ENCODE results near the gene CTNND2.

DNA sequence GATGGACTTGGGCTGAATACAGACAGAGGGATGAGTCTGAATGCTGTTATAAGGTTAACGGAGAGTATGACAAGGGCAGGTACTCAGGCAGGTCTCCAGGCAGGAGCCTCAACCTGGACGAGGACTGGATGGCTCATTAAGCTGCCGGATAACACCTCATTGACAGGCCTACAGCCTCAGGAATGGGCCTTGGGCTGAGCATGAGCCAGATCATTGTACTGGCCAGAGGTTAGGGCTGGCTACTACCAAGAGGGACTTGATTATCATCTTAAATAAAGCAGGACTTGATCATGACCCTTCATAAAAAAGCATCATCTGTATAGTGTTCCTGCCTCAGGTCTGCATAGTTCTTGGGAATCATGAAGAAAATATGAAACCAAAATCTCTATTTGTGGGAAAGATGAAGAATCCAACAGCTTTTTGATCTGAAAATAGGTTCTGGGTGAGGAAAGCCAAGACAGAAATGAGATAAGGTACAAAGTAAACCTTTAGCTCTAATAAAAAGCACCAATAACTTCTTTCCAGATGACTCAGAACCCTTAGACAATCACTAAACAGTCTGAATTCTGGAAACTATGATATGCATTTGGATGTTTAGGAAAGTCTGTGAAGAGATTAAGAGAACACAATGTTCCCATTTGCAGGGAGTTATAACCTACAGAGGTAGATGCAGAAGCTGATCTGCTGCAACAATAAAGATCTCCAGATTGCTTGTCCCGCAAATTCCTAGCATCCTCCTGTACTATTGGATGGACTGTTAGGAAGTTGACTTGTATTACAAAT is 343.1 kb downstream of the CTNND2 start:
- no peak for TF ChIP-seq SUZ12 (IDR thresholded peaks at IDR 0.05; ENCODE audit: unreplicated experiment)
- TF ChIP-seq NR2C2 (IDR thresholded peaks at IDR 0.05; ENCODE audit: borderline replicate concordance, control insufficient read depth, insufficient read length, low read depth): no peak
- TF ChIP-seq POLR2A (IDR thresholded peaks at IDR 0.05; ENCODE audit: low read depth, low read length): no peak
- TF ChIP-seq, protein P1, sequence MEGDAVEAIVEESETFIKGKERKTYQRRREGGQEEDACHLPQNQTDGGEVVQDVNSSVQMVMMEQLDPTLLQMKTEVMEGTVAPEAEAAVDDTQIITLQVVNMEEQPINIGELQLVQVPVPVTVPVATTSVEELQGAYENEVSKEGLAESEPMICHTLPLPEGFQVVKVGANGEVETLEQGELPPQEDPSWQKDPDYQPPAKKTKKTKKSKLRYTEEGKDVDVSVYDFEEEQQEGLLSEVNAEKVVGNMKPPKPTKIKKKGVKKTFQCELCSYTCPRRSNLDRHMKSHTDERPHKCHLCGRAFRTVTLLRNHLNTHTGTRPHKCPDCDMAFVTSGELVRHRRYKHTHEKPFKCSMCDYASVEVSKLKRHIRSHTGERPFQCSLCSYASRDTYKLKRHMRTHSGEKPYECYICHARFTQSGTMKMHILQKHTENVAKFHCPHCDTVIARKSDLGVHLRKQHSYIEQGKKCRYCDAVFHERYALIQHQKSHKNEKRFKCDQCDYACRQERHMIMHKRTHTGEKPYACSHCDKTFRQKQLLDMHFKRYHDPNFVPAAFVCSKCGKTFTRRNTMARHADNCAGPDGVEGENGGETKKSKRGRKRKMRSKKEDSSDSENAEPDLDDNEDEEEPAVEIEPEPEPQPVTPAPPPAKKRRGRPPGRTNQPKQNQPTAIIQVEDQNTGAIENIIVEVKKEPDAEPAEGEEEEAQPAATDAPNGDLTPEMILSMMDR (IDR thresholded peaks at IDR 0.05 in 2 of 3, conservative IDR thresholded peaks at IDR 0.05 in 1 of 3; ENCODE audit: control insufficient read depth in 2 of 3, extremely low read depth in 1 of 3, insufficient read depth in 1 of 3, low read depth in 3 of 3, low read length in 3 of 3): no peak
- no peak for TF ChIP-seq ZZZ3 (IDR thresholded peaks at IDR 0.05; ENCODE audit: control insufficient read depth, insufficient read length, low read depth)
- TF ChIP-seq PAX8 (IDR thresholded peaks at IDR 0.05): no peak
- no peak for TF ChIP-seq ZSCAN29 (IDR thresholded peaks at IDR 0.05)
- TF ChIP-seq RAD21 (IDR thresholded peaks at IDR 0.05; ENCODE audit: insufficient read depth, low read depth, low read length): no peak
- no peak for TF ChIP-seq SPI1 (IDR thresholded peaks at IDR 0.05; ENCODE audit: borderline replicate concordance, insufficient read depth, low read depth, low read length)

Measured in GM12878 (cell line).